ENCODE data around the gene TCF7L1.

- TF ChIP-seq EP300 (IDR thresholded peaks at IDR 0.05; ENCODE audit: borderline replicate concordance) = no peak
- TF ChIP-seq RAD21 (IDR thresholded peaks at IDR 0.05; ENCODE audit: low read depth) = peak; percentile 70
- TF ChIP-seq FOXM1 (IDR thresholded peaks at IDR 0.05; ENCODE audit: borderline replicate concordance, low read depth) = no peak
- no peak for TF ChIP-seq CEBPB (IDR thresholded peaks at IDR 0.05)
- TF ChIP-seq YY1 (IDR thresholded peaks at IDR 0.05; ENCODE audit: low read depth) = no peak
- no peak for TF ChIP-seq REST (IDR thresholded peaks at IDR 0.05; ENCODE audit: low read depth)
- 0 out of 2 replicates have a peak, but pooled peaks have one; percentile 10 for TF ChIP-seq TEAD4 (IDR thresholded peaks at IDR 0.05)
- TF ChIP-seq TCF12 (IDR thresholded peaks at IDR 0.05; ENCODE audit: low read depth) = no peak
- TF ChIP-seq MAX (IDR thresholded peaks at IDR 0.05) = peak; percentile 66
- no peak for TF ChIP-seq NFIC (IDR thresholded peaks at IDR 0.05)
Observed at GRCh38 chr2:85266146-85267041, 133.2 kb downstream of the TCF7L1 start.
